Left renal pelvis (tissue), 4 donors: Measurements from ENCODE around the gene GAP43. TPM values are rescaled to one million over a fixed set of nuclear protein-coding genes. Genes with fewer than 3 reads are reported as not detected.

ENCODE experiments used
- DNase-seq, 4 donors: peaks; one replicate each; pipeline ENCODE4 v3.0.0-alpha.2; 2013; ENCODE audit warnings: low read depth in 4 of 4, low spot score in 3 of 4
- polyA plus RNA-seq, 4 donors: library from polyadenylated mRNA; unstranded; fragments of 120-200 nt; gene quantifications; one replicate each; pipeline ENCODE4 v1.2.1, GENCODE V29; 2013; ENCODE audit not compliant: insufficient read length in 4 of 4

GAP43 gene
- polyA plus RNA-seq, 4 donors, result 0.52 to 28.6 (median 3.4) TPM

DNA sequence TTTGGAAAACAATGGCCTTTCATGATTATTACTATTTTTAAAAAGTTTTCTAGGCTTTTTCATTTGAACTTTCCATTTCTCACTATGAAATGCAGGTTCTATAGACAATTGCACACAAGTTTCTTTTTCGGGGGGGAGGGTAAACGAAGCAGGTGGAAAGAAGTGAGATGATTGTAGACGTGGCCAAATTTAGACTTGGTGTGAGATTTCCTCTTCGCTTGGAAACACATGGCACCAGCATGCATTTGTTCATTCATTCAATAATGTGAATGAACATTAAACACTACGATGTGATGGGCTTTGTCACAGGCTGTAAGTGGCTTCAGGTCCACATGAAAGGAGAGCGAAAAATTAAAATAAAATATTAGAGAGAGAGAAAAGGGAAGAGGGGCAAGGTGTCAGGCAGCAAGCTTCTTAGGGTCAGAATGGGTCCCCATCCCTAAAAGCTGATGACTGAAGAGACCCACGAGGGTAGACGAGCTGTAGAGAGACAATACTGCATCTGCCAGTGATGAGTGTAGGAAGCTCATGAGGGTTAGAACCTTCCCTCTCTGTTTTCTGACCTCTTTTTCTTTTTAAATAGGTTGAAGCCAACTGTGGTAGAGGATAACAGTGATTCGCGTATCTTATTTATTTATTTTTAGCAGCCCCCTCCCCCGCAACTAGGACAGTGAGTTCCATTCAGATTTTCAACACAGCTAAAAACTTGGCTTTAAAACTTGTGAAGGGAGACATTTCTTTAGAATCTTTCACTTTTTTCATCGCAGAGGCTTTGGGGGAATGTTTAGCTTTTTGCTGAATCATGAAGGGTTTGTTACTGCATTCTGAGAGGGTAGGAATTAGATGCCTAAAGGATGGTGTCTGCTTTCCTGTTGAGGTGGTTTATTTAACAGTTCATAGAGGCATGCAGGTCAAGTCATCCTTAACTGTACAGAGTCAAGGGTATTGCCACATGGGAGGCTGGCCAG is 36.2 kb downstream of the GAP43 start:
- DNase-seq, result no peak

DNA sequence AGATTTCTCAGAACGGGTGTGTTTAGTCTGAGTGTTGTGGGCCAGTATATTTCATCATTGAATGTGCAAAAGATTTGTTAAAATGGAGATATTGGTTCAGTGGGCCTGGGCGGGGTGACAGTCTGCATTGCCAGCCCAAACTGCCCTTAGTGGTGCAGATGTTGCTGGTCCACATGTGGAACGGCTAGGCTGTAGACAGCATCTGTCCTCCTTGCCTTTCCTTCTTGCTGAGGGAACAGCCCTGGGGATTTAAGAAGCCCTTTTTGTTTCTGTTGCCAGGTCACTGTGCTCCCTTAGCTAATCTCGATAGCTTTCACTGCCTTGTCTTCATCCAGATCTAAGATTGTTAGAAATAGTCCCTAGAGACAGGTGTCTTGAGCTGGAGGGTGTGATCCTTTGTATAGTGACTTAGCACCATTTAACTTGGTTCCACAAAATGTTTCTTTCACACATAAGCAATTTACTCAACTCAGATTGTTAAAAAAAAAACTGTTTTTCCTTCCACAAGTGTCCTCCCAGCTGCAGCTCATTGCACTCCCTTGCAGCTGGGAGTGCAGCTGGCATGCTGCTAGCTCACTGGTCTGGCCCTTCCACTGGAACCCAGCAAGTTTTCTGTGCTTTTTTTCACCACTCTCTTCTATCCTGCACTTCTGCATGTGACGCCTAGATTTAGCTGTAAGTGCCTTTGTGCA is 37.5 kb downstream of the GAP43 start:
- no peak for DNase-seq

DNA sequence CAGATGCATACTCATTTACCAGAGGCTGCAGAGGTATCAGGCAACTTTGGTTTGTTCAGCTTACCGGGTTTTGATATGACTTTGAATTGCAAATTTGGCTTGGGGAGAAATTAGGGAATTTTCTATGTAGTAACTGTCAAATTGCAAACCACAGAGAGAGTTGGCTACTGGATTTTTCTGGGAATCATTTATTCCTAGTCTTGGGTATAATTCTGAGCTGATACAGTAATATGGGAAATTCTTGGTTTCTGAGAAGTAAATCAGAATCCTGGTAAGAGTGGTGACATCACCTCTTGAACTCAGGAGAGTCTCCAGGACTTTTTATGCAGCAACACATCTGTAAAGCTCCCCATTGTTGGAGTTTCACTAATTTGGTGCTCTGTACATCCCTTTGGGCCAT is 39.0 kb downstream of the GAP43 start:
- no peak for DNase-seq

DNA sequence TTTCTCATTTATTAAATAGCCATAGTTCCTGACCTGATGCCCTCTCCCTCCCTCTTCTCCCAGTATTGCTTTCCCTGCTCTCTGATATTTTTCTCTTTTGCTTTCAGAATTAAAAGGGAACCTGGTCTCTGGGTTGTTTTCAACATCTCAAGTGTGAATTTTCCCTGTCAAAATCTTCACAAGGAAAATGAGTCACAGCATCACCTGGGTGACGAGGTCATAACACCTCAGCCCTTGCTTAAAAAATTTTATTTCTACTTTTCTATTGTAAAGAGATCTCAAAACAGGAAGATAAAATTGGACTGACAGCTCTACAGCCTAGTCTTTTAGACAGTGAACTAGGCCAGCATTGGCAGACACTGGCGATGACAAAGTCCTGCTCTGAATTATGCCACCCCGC is 40.1 kb downstream of the GAP43 start:
- DNase-seq, result no peak

GRCh38 chr3:115666081-115666480 is 42.8 kb downstream of the GAP43 start:
- no peak for DNase-seq

DNA sequence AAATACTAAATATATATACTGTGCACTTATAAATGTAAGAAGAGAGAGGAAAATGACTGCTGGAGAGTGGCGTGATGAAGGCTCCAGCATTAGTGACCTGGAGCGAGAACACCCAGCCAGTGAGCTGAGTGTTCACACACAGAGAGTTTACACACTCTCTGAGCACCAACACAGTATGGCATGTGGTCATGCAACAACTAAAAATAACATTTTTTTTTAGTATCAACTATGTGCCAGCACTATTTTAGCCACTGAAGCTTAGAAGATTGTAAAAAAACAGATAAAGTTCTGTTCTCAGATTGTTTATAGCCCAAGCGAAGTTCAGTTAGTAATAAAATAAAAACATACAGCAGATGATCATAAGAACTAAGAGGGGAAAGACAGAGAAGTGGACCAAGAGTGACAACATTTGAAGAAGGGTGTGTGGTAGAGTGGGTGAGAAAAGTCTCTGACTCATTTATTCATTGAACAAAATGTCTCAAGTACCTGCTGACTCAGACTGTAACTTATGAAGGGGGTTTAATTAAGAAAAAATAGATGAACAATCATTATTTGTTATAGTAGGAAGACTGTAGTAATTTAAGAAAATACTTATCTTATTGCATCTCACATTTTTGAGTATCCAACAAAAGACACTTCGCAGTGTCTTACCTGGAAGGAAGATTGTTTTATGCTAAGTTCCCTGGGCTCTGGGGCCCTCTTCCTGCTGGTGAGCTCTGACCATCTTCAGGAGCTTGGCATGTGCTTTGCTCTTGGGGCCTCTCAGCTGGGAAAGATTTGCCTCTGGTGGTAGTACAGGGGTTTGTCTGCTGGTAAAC is 43.8 kb downstream of the GAP43 start:
- no peak for DNase-seq

DNA sequence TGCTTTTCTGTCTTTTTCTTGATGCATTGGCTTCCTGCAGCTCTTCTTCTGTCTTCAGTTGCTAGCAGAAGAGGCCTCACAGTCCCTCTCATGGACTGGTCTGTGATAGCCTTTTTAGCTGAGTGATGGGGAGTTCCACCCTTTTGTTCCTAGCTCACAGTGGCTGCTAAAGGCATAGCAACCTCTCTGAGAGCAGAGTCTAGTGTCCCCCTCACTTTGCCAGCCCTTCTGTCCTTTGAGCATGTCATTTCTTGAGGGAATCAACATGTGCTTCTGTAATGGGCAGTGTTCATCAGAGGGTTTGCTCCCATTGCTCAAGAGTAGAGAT is 44.4 kb downstream of the GAP43 start:
- no peak for DNase-seq

DNA sequence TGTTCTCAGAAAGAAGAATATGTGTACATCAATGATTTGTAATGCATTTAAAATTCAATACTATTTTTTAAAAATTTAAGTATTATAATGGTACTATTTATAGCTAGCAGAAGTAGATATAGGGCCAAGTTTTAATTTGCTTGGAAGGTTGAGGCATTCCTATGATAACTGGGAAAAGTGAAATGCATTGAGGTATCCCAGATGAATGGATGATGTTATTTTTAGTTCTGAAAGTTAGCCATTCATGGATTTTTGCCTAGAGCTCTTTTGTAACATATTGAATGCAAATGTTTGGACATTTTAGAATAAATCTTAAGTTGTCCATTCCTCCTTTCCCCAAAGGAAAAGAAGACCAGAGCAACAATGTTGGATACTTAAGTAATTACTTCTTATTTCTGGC is 47.6 kb downstream of the GAP43 start:
- no peak for DNase-seq

DNA sequence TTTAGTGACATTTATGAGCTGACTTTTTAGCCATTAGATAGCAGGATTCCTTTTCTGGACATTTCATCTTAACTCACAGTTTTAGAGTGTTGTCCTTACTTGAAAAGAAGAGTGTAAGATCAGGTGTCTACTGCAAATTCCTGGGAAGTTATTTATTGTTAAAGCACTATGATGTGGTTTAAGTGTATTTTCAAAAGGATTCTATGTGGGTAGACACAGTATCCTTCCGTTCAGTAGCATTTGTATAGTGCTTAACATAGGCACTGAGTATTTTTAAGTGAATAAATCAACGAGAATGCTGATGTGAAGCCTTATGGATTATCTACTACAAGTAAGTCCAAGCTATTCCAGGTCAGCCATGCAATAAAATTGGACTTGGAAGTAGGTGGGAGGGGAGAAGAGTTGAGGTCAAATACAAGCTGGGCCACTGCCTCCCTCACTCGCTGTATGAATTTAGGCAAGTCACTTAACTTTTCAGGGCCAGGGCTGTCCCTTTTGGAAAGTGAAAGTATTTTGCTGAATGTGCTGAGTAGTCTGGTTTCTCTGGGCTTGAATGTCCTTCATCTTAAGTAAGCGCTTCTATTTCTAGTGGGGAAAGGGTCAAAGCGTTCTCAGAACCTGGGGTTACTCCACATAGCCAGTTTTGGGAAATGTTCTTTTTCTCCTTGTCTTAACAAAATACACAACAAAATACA is 48.6 kb downstream of the GAP43 start:
- DNase-seq, result no peak

DNA sequence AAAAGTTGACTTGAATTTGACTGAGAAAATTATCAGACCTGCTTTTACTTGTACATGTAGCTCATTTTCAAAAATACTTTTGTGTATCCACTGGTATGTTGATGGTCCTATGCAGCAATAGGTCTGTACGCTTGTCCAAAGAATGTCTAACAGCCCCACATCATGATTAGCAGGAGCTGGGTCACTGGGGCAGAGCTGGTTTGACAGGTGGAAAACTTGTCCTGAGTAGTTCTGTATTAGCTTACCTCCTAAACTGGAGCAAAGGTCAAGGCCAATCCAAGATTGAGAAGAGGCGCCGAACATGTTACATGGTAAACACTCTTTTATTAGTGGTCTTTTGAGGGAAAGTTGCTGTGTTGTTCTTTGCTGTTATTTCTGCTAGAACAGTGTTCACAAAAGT is 50.6 kb downstream of the GAP43 start:
- DNase-seq, result no peak

- no peak for DNase-seq
Observed at GRCh38 chr3:115676336-115676735, 53.0 kb downstream of the GAP43 start.

DNA sequence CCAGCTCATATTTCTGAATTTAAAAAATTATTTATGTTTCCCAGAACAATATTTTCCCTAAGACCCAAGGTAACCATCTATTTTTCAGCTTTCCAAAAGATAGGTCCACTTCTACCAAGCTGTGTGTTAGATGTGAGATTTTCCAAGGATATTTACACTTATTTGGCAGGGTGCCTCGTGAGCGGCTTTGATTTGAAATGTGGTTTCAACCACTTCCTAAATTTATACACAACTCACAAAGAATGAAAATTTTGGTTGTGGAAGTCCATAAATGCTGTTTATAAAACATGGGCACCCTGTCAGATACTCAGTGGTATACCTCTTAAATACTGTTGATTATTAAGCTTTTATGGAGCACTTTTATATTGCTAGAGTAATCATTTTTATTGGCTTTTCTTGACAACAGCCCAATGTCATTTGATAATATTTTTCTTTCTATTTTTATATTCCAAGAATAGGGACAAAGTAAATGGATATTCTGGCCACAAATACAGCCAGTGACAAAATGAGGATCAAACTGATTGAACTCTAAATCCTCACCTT is 57.6 kb downstream of the GAP43 start:
- DNase-seq, result no peak

GRCh38 chr3:115681736-115682135 is 58.4 kb downstream of the GAP43 start:
- no peak for DNase-seq

- DNase-seq, result no peak
Observed at GRCh38 chr3:115683305-115683704, 60.0 kb downstream of the GAP43 start.

DNA sequence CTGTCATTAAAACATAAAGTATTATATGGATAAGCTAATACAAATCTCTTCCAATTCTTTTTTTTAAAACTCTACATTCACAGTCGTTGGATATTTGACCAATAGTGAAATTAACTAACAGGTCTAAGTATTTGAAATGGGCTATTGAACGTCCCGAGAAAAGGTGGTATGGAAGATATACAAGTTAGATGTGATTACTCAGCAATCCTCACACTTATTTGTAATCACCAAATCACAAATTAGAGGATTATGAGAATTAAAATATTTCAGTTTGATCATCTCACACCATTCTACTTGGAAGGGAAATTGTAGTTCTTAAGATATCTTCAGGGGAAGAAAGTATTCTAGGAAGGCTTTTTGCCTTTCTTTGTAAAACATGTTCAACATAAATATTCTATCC is 60.5 kb downstream of the GAP43 start:
- no peak for DNase-seq

- DNase-seq, result no peak
Observed at GRCh38 chr3:115685097-115685496, 61.8 kb downstream of the GAP43 start.

GRCh38 chr3:115687721-115688120 is 64.4 kb downstream of the GAP43 start:
- DNase-seq, result no peak

GRCh38 chr3:115688418-115688817 is 65.1 kb downstream of the GAP43 start:
- DNase-seq, result no peak

GRCh38 chr3:115689928-115690327 is 66.6 kb downstream of the GAP43 start:
- no peak for DNase-seq

DNA sequence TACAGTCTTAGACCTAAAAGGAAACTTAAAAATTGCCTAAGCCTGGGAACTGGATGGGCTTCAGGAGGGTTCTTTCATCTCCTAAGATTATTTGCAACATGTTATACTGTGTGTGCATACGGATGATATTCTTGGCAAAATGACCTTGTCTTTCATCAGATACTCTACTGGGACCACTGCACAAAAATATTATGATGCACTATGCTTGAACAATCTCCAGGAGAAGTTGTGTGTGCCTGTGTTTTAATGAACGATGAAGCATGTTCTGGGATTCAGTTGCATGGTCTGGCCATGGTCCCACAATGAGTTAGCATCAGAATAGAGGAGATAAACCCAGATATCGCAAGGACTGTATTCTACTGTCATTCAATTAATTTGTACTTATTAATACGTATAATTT is 68.7 kb downstream of the GAP43 start:
- no peak for DNase-seq
